ENCODE measurements around the gene DCAF15.

DNA sequence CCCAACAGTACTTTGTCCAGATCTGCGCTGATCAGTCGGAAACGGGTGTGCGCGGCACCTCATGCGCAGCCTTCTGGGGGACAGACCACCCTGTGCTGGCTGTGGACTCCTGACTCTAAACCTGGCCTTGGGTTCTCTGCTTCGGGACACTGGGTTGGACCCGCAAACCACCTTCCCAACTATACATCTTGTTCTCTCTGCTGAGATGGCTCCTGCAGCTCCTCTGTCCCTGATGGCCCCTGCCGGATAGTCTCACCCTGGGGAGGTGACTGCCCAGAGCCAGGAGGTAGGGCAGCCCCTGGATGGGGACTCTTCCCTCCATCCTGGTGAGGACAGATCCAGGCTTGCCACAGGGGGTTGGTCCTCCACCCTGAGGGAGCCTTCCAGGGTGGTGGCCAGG, 30.5 kb downstream of the DCAF15 start:
- TF ChIP-seq POLR2A (IDR thresholded peaks at IDR 0.05) = no peak
- TF ChIP-seq, protein P1, sequence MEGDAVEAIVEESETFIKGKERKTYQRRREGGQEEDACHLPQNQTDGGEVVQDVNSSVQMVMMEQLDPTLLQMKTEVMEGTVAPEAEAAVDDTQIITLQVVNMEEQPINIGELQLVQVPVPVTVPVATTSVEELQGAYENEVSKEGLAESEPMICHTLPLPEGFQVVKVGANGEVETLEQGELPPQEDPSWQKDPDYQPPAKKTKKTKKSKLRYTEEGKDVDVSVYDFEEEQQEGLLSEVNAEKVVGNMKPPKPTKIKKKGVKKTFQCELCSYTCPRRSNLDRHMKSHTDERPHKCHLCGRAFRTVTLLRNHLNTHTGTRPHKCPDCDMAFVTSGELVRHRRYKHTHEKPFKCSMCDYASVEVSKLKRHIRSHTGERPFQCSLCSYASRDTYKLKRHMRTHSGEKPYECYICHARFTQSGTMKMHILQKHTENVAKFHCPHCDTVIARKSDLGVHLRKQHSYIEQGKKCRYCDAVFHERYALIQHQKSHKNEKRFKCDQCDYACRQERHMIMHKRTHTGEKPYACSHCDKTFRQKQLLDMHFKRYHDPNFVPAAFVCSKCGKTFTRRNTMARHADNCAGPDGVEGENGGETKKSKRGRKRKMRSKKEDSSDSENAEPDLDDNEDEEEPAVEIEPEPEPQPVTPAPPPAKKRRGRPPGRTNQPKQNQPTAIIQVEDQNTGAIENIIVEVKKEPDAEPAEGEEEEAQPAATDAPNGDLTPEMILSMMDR (IDR thresholded peaks at IDR 0.05) = no peak
